ENCODE results near the gene PPP2R2C. TPM values are rescaled to one million over a fixed set of nuclear protein-coding genes. Genes with fewer than 3 reads are reported as not detected.

Gene PPP2R2C
- total RNA-seq, 1 experiment from 2014 or later: 8.1 TPM

DNA sequence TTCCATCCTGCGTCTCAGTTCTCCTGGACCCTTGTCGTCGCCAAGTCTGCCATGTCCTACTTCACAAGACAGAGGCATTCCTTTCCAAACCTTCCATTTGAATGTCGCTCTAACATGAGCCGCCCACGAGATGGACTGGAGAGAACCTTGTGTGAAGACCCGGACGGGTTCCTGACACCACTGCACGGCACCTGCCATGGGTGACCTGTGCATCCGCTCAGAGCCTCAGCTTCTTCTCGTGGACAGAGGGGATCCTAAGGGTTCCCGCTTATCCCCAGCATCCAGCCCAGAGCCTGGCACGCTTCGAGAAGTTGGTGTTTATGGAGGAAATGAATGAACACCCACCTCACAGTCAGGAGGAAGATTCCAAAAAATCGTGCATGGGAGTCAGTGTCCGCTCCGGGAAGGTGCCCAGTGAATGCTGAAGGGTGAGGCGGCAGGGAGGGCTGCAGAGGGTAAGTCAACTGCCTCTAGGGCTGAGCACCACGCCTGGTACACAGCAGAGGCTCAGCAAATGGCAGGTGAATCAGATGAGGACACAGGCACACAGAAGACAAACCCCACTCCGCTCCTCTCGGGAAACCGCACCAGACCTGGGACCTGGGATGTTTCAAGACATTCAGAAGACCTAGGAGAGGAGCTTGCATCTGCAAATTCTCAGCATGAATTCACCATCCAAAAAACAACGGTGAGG, 150.2 kb downstream of the PPP2R2C start:
- H3K9ac ChIP-seq (ENCODE audit: extremely low read depth, insufficient read length, low read length): no peak overlapping the region
- no peak overlapping the region for H3K56ac ChIP-seq (ENCODE audit: insufficient read length, low read depth, low read length)
- no peak overlapping the region for H3K4me2 ChIP-seq (ENCODE audit: insufficient read depth, insufficient read length, low read length)
- H2BK12ac ChIP-seq (ENCODE audit: insufficient read length, low read depth, low read length): no peak overlapping the region
- H3K14ac ChIP-seq (ENCODE audit: insufficient read depth, low read length): no peak overlapping the region
- H2BK15ac ChIP-seq (ENCODE audit: low read depth, low read length): no peak overlapping the region
- H3K27me3 Mint-ChIP-seq (ENCODE audit: low read depth): peaks cover 1% of the 10 kb centered on the region
- H4K5ac ChIP-seq (ENCODE audit: insufficient read length, low read depth, low read length): no peak overlapping the region
- H3K79me1 ChIP-seq (ENCODE audit: insufficient read depth, low read depth, low read length, poor library complexity, severe bottlenecking): no peaks in the 10 kb centered on the region
- WGBS (ENCODE audit: extremely low coverage, insufficient read length, low lambda C conversion rate): no CpG with 5 or more reads among the region's 23 CpGs
- H3K36me3 Mint-ChIP-seq (ENCODE audit: insufficient read depth in 1 of 3, low read depth in 3 of 3): peaks cover 0 to 5% (median 3%) of the 10 kb centered on the region in 3 experiments; a peak in 4 of 7 replicates
- no peak overlapping the region for H2BK5ac ChIP-seq (ENCODE audit: insufficient read length, low read length)
- H3T11ph ChIP-seq (ENCODE audit: low read length): no peak overlapping the region
- TF ChIP-seq CTCF (conservative IDR thresholded peaks at IDR 0.05): no peak
- H3K4me1 ChIP-seq (ENCODE audit: insufficient read depth, low read length): no peaks in the 10 kb centered on the region
- H3K27ac ChIP-seq (ENCODE audit: insufficient read length, low read depth, low read length): no peak overlapping the region
- H4K20me1 ChIP-seq (ENCODE audit: control insufficient read depth, insufficient read depth, insufficient read length): no peaks in the 10 kb centered on the region
- H3K23me2 ChIP-seq (ENCODE audit: insufficient read length, low read depth, low read length, poor library complexity, severe bottlenecking): no peaks in the 10 kb centered on the region
- H2BK20ac ChIP-seq (ENCODE audit: low read depth, low read length, poor library complexity, severe bottlenecking): no peak overlapping the region
- no peaks in the 10 kb centered on the region for H3K79me2 ChIP-seq (ENCODE audit: insufficient read depth, low read length)
- H3K4me3 Mint-ChIP-seq: no peak overlapping the region
- H3K9me3 ChIP-seq (ENCODE audit: control insufficient read depth, low read depth, low read length): no peaks in the 10 kb centered on the region
- no peak overlapping the region for H2BK120ac ChIP-seq (ENCODE audit: low read depth, low read length, poor library complexity, severe bottlenecking)
- peak overlapping the region in 1 of 3 experiments; percentile 44; a peak in 1 of 7 replicates for H3K27ac Mint-ChIP-seq
- H3K9me3 Mint-ChIP-seq: no peaks in the 10 kb centered on the region; a peak in 1 of 5 replicates
- no peak overlapping the region for H4K8ac ChIP-seq (replicated peaks; ENCODE audit: insufficient read length, low read depth, low read length)
- no peak overlapping the region for H3K4ac ChIP-seq (ENCODE audit: low read depth, low read length)
- no peak overlapping the region for H3K23ac ChIP-seq (ENCODE audit: insufficient read length, low read depth, low read length)
- H3K4me1 Mint-ChIP-seq: peaks cover 13 to 15% of the 10 kb centered on the region in 2 experiments
- no peak overlapping the region for H3K18ac ChIP-seq (ENCODE audit: insufficient read length, low read depth, low read length)
- DNase-seq: no peak
- H4K91ac ChIP-seq (ENCODE audit: insufficient read length, low read depth, low read length): no peak overlapping the region
- H2AK5ac ChIP-seq (ENCODE audit: insufficient read length, low read length): no peak overlapping the region
- H2AFZ ChIP-seq (ENCODE audit: low read length): no peak overlapping the region
- no peaks in the 10 kb centered on the region for H3K27me3 ChIP-seq (ENCODE audit: insufficient read depth, low read length)

All from H9 (cell line).